NCI-H2227 treated with DMSO at 0.1 percent for 48 hours (cell line): ENCODE data around the gene TRIM38.
"Not testable (repeated sequence)": the region's sequence is repeated elsewhere in the genome, so short reads cannot be mapped to it uniquely, and the experiment has no call there.

Experiments used
- DNase-seq: peaks from one replicate; lab custom pipeline; 2025; lab: John Stamatoyannopoulos, UW

Gene TRIM38, protein sequence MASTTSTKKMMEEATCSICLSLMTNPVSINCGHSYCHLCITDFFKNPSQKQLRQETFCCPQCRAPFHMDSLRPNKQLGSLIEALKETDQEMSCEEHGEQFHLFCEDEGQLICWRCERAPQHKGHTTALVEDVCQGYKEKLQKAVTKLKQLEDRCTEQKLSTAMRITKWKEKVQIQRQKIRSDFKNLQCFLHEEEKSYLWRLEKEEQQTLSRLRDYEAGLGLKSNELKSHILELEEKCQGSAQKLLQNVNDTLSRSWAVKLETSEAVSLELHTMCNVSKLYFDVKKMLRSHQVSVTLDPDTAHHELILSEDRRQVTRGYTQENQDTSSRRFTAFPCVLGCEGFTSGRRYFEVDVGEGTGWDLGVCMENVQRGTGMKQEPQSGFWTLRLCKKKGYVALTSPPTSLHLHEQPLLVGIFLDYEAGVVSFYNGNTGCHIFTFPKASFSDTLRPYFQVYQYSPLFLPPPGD

DNA sequence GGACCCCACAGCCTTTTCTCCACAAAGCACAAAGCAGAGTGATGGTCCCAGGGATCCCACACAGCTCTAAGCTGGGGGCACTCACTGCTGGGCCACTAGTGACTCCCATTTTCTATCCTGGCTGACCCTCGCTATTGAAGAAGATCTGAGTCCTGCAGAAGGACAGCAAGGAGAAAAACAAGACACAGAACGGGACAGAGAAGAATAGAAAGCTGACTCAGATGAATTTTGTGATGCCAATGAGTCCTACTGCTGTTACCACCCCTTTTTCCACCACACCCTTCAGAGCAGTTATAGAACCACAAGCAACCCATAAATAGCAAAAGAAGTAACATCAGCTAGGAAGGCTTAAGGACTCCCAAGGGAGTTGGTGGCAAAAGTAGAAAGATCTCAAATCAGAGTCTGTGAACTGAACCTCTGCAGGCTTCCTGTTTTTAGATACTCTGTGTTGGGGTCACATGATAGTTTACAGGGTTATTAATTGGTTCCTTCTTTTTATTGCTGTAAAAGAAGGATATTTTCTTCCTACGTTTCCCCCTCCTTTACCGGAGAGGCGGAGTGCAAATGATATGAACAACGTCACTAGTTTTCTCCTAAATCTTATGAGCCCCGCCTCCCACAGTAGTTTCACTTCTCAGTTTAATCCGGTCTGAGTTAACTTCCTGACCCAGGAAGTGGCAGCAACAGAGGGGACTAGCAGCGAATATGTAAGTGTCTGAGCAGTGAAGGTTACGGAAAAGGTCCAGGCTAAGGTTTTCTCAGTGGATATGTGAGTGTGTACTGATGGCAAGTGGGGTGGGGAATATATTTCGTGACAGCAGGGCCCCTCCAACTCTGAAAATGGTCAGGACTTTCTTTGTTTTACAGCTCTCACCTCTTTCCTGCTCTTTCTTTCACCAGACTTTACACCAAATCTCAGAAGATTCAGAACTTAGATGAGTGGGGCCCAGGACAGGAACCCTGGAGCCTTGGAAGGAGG is at the start of gene TRIM38:
Gene TRIM38 (plus strand): TSS at position 654 of the 979 bp plus-strand sequence. CDS start 3,721 bp downstream, outside the sequence.
- DNase-seq: no peak

DNA sequence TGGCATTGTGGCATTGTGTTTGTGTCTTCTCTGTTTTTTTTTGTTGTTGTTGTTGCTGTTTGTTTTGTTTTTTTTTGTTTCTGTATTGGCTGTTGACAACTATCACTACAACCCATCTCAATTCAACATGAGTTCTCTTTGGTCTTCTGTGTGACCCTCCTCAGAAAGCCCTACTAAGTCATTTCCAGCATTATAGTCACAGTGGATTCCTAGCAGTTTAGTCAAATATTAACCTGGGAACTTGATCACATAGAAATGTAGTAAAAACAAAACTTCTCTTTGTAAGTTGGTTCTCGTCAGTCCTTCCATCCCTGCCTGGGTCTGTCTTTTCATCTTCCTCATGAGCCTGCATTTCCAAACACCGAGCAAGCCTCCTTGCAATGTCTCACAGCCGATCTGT is 48.9 kb upstream of the TRIM38 start:
- DNase-seq: no peak

- DNase-seq: no peak
These were observed 46.3 kb upstream of the TRIM38 start for GRCh38 chr6:25916330-25916729.

DNA sequence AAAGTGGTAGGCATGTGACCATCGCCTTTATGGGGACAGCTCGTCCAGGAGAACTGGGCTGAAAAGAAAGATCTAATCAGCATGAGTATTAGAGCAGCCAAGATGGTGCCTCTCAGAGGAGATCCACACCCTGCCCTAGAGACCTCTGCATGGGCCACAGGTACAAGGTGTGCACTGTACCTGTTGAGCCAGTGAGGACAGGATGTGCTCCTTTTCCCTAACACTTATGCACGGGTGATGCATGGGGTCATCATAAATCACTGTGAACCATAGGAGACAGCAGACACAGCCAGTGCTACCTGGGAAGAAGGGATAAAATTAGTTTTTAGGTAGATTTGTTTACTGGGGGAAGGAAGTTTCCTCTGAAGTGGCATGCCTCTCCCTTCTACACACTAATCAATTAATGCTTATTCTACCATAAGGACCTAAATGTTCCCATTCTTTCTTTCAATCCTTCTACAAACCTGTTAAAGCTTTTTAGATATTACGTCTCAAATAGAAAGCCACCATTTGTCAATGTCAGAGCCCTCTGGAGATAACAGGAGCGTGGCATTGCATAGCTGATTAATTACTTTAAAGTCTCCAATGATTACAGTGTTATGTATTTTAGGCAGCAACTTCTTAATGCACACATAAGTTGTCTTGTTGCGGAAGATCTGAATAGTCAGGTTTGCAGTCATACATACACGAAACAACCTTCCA is 45.7 kb upstream of the TRIM38 start:
- no peak for DNase-seq

- DNase-seq: no peak
These were observed 44.4 kb upstream of the TRIM38 start for GRCh38 chr6:25918083-25918683.

- DNase-seq: no peak
These were observed 42.9 kb upstream of the TRIM38 start for GRCh38 chr6:25919657-25920056.

DNA sequence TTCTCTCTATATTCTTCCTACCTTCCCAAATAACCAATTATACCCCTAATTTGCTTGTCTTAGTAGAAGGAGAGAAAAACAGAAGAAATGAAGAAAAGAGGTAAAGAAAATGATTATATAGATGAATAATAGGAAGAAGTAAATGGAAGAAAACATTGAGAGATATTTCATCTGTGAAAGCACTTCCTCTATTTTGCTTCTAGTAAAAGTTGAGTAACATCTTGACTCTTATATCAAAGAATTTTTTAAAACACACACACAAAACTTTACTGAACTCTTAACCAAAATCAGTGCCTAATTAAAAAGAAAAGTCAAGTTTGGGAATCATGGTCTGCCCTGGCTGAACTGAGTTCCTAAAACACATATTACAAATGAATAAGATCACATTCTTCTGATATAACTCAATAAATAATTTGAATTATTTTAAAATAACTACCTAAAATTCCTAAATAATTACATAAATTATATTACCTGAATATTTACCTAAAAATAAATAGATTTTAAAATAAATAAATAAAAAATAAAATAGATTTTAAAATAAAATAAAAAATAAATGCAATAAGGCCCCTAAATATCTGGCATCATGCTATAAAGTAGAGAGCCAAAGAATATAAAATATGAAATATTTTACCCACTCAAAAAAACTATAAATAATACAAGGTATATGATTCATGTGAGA is 40.9 kb upstream of the TRIM38 start:
- no peak for DNase-seq

DNA sequence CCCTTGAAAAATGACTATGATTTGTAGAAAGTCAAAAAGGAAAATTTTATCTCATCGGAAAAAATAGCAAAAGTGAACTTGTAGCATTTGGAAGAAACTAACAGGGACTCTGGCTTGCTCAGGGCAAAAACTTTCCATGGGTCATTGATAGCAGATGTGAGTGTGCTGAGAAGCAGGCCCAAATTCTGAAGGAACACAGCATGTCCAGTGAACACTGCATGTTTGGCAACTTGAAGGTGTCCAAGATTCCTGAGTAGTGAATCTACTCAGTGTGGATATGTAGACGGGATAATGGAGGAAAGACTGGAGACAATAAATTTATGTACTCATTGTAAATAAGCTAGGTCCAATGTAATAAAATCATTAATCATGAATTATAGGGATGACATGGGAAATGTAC is 40.3 kb upstream of the TRIM38 start:
- no peak for DNase-seq

- DNase-seq: no peak
These were observed 36.7 kb upstream of the TRIM38 start for GRCh38 chr6:25925876-25926275.

DNA sequence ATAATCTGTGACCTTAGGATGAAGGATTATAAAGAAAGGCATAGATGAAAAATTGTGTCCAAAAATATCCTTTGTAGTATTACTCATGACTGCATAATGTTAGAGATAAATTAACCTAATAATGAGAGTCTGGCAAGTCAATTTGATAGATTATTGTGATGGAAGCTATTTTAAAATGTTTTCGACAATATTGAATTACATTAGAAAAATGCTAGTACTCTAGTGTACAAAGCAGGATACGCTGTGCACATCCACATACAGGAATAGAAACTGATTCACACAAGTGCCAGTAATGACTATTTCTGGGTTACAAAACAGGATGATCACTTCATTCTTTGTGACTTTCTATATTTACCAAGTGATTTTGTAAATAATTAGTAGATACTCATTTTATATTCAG is 35.4 kb upstream of the TRIM38 start:
- no peak for DNase-seq

GRCh38 chr6:25927756-25928216 is 34.8 kb upstream of the TRIM38 start:
- no peak for DNase-seq

DNA sequence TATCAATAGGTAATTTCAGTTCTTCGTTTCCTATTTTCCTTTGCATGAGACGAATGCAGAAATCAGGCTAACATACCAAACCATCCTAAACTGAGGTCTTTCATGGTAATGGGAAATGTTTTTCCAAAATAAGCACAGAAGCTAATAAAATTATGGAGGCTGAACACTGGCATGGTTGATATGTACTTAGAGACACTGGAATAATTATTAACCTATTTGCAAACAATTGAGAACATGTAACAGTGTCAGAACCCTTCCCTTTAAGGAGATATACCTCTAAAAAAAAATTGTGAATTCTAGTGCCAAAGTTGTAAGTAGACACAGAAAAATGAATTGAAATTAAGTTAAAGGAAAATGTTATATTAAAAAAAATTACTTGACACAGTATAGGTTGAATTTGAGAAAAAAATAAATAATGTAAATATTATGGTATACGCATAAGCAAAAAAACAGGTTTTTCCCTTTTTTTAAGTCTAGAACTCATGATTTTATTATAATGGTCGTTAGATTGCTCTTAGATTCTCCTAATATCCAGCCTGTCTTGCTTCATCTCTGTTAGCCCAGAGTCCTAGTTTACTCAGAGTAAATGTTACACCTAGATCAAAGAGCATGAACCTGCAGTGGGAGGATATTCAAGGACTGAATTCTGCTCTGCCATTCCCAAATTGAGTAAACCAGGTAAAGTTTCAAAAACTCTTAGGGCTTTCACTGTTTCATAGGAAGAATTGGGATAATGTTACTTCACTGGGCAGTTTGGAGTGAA is 33.9 kb upstream of the TRIM38 start:
- DNase-seq: no peak

GRCh38 chr6:25929785-25930184 is 32.8 kb upstream of the TRIM38 start:
- not testable (repeated sequence) for DNase-seq

DNA sequence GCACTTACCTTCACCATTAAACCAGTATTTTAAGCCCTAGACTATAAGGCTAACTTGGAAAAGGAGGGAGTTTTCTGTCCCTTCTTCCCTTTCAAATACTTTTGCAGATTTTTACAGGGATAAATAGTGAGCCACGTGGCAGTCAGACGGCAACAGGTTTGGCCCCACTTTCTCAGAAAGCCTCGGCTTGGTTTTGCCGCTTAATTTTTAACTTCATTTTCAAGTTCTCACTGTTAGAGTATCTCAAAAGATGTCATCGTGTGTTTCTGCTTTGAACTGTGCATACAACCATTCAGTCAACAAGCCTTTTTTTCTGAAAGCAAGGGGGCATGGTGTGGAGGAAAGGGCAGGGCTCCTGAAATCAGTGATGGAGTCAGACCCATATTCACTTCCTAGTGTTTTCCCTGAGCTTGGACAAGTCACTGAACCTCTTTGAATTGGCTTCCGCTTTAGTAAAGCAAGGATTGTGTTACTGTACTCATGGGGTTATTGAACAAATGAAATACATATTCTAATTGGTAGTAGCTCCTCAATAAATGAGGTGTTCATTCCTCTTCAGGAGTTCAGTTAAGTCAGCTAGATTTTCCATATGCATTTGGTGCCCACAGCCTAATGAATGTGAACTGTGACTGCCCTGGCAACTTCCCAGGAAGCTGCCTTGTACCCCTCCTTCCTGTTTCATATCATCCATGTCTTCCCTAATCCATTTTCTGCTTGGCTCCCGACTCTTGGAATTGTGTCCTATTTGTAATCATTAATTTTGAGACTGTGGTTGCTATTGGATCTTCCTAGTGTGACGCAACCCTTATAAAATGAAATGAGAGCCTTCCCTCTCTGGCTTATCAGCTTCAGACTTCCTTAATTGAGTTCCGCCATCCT is 31.8 kb upstream of the TRIM38 start, which contains the start of gene SLC17A2:
Gene SLC17A2 (minus strand): TSS at position 160 of the 879 bp plus-strand sequence. CDS start 4,895 bp downstream, outside the sequence.
- no peak for DNase-seq

- no peak for DNase-seq
These were observed 31.2 kb upstream of the TRIM38 start for GRCh38 chr6:25931411-25931709.

DNA sequence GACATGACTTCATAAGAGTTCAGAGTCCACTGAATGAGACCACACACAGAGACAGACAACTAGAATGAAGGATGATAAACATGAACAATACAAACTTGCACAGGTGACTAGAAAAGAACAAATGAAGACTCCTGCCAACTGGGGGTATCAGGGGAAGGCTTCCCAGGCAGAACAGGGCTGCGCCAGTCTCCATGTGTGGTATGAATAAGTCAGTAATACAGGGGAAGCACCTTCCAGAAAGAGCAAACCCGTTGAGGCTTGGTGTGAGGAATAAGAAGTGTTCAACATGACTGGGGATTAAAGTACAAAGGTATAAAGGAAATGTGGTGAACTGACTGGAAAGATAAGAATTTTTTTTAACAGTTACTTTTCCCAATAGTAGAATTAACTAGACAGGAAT is 28.4 kb upstream of the TRIM38 start:
- no peak for DNase-seq

DNA sequence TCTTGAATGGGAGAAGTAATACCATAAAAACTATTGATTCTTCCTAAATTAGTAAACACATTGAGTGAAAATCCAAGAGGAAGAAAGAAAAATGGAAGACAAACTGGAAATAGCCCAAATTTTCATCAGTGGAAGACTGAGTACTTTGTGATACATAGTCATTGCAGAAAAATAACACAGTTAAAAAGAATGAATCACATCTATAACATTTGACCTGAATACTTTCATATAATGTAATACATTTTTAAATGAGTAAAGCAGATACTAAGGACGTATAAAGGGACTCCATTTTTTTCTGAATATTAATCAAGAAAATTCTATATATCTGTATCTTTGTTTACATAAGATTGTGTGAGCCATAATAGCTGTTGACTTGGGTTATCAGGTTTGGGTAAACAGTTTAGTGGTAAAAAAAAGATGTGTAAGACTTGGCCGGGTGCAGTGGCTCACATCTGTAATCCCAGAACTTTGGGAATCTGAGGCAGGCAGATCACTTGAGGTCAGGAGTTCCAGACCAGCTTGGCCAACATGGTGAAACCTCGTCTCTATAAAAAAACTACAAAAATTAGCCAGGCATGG is 27.8 kb upstream of the TRIM38 start:
- no peak for DNase-seq

GRCh38 chr6:25935953-25936352 is 26.6 kb upstream of the TRIM38 start:
- DNase-seq: no peak

GRCh38 chr6:25939593-25939992 is 23.0 kb upstream of the TRIM38 start:
- no peak for DNase-seq
